Hepatocyte (in vitro differentiated cells): ENCODE data around the gene EPN1.

Experiments used
- CTCF ChIP-seq: fragments of 200-600 bp; sonication (generic); IDR thresholded peaks from 2 replicates; pipeline ENCODE4 v1.5.1; 2016; ENCODE audit warnings: antibody characterized with exemption, mild to moderate bottlenecking; ENCODE audit not compliant: poor library complexity
- EZH2 ChIP-seq: fragments of 200-600 bp; sonication (generic); IDR thresholded peaks from 2 replicates; pipeline ENCODE4 v1.6.1; 2016; ENCODE audit warnings: antibody characterized with exemption, mild to moderate bottlenecking, borderline replicate concordance

GRCh38 chr19:55632463-55632834 lies 42.6 kb upstream of the EPN1 start:
- TF ChIP-seq CTCF, result peak; percentile 79
- TF ChIP-seq EZH2, result no peak
